WTC11 (cell line): ENCODE measurements around the gene TRIOBP. TPM values are rescaled to one million over a fixed set of nuclear protein-coding genes. Genes with fewer than 3 reads are reported as not detected.
A peak's percentile ranks its signal among the peaks of the same experiment; 100 is the strongest.

Source experiments
- ATAC-seq: fragments of 200-7000 bp; cut with Tn5 transposase; 2 replicates; pipeline ENCODE4 v1.10.0; 2021; ENCODE audit warnings: mild to moderate bottlenecking, moderate library complexity
- CTCF ChIA-PET: fragments of 300-600 bp; sonication (Branson Sonifier 250); formaldehyde crosslinking; loops from one replicate; lab custom pipeline; 2021; ENCODE audit warnings: antibody characterized with exemption; lab: Charles Lee
- POLR2A ChIA-PET: fragments of 350-600 bp; sonication (Branson Sonifier 250); formaldehyde crosslinking; loops from one replicate; lab custom pipeline; 2021; ENCODE audit warnings: antibody characterized with exemption; lab: Charles Lee
- DNase-seq: peaks from one replicate; pipeline ENCODE4 v3.0.0; 2021; ENCODE audit warnings: low spot score
- H3K27ac Mint-ChIP-seq: 2 replicates; pipeline ENCODE4 v1.8.0; 2021; ENCODE audit warnings: mixed read lengths
- H3K27me3 Mint-ChIP-seq: 2 replicates; pipeline ENCODE4 v1.8.0; 2021; ENCODE audit warnings: low read depth, mild to moderate bottlenecking, moderate library complexity, mixed read lengths
- H3K36me3 Mint-ChIP-seq: 2 replicates; pipeline ENCODE4 v1.8.0; 2021; ENCODE audit warnings: mixed read lengths
- H3K4me1 Mint-ChIP-seq: 2 replicates; pipeline ENCODE4 v1.8.0; 2022; ENCODE audit warnings: mixed read lengths
- H3K4me3 Mint-ChIP-seq: 2 replicates; pipeline ENCODE4 v1.8.0; 2021; ENCODE audit warnings: mild to moderate bottlenecking, moderate library complexity, mixed read lengths
- H3K9me3 Mint-ChIP-seq: 2 replicates; pipeline ENCODE4 v1.8.0; 2021; ENCODE audit warnings: mixed read lengths
- ETV6 ChIP-seq: sonication (generic); formaldehyde crosslinking; IDR thresholded peaks from 2 replicates; pipeline ENCODE4 v1.8.1; 2022; ENCODE audit warnings: mild to moderate bottlenecking, missing genetic modification reagents
- FOXK1 ChIP-seq: sonication (generic); formaldehyde crosslinking; IDR thresholded peaks from 2 replicates; pipeline ENCODE4 v1.8.0; 2022; ENCODE audit warnings: mild to moderate bottlenecking, moderate library complexity, missing genetic modification reagents
- FOXP1 ChIP-seq: sonication (generic); formaldehyde crosslinking; IDR thresholded peaks from 2 replicates; pipeline ENCODE4 v1.8.0; 2022; ENCODE audit warnings: missing genetic modification reagents, mild to moderate bottlenecking, moderate library complexity, borderline replicate concordance
- GABPB1 ChIP-seq: sonication (generic); formaldehyde crosslinking; IDR thresholded peaks from 2 replicates; pipeline ENCODE4 v1.8.1; 2023; ENCODE audit warnings: mild to moderate bottlenecking, missing genetic modification reagents
- HMGXB4 ChIP-seq: sonication (generic); formaldehyde crosslinking; IDR thresholded peaks from 2 replicates; pipeline ENCODE4 v1.8.1; 2023; ENCODE audit warnings: mild to moderate bottlenecking, moderate library complexity, missing genetic modification reagents
- IRF1 ChIP-seq: sonication (generic); formaldehyde crosslinking; IDR thresholded peaks from 2 replicates; pipeline ENCODE4 v1.8.0; 2023; ENCODE audit warnings: missing genetic modification reagents
- JUN ChIP-seq: sonication (generic); formaldehyde crosslinking; IDR thresholded peaks from 2 replicates; pipeline ENCODE4 v1.8.0; 2023; ENCODE audit warnings: mild to moderate bottlenecking, missing genetic modification reagents
- MYBL2 ChIP-seq: sonication (generic); formaldehyde crosslinking; IDR thresholded peaks from 2 replicates; pipeline ENCODE4 v1.8.1; 2023; ENCODE audit warnings: mild to moderate bottlenecking, moderate library complexity, missing genetic modification reagents
- SOX15 ChIP-seq: fragments of 250-450 bp; sonication (Bioruptor Pico); IDR thresholded peaks from 2 replicates; pipeline ENCODE4 v1.9.0; 2021; ENCODE audit warnings: mild to moderate bottlenecking
- SP1 ChIP-seq: sonication (generic); formaldehyde crosslinking; conservative IDR thresholded peaks from 2 replicates; pipeline ENCODE4 v1.8.1; 2022; ENCODE audit warnings: missing genetic modification reagents
- TCF7 ChIP-seq: sonication (generic); formaldehyde crosslinking; IDR thresholded peaks from 2 replicates; pipeline ENCODE4 v1.8.0; 2022; ENCODE audit warnings: mild to moderate bottlenecking, low read depth, missing genetic modification reagents, moderate library complexity
- TEAD4 ChIP-seq: sonication (generic); formaldehyde crosslinking; IDR thresholded peaks from 2 replicates; pipeline ENCODE4 v1.8.0; 2022; ENCODE audit warnings: mild to moderate bottlenecking, missing genetic modification reagents
- ZNF121 ChIP-seq: sonication (generic); formaldehyde crosslinking; IDR thresholded peaks from 2 replicates; pipeline ENCODE4 v1.8.0; 2023; ENCODE audit warnings: missing genetic modification reagents
- ZNF219 ChIP-seq: sonication (generic); formaldehyde crosslinking; IDR thresholded peaks from 2 replicates; pipeline ENCODE4 v1.8.0; 2023; ENCODE audit warnings: missing genetic modification reagents, mild to moderate bottlenecking, borderline replicate concordance
- total RNA-seq: library from RNA; stranded (reverse); gene quantifications from 3 replicates; pipeline ENCODE4 v1.2.3, GENCODE V29; 2021
- TF ChIP-seq, protein P1 (sequence below): fragments of 250-450 bp; sonication (Bioruptor Pico); conservative IDR thresholded peaks from 2 replicates; pipeline ENCODE4 v1.9.0; 2021; ENCODE audit warnings: mild to moderate bottlenecking
- TF ChIP-seq, protein P2 (sequence below): sonication (generic); formaldehyde crosslinking; IDR thresholded peaks from 2 replicates; pipeline ENCODE4 v1.8.1; 2022; ENCODE audit warnings: mild to moderate bottlenecking, moderate library complexity, missing genetic modification reagents
- TF ChIP-seq, protein P3 (sequence below): sonication (generic); formaldehyde crosslinking; IDR thresholded peaks from 2 replicates; pipeline ENCODE4 v1.8.0; 2023; ENCODE audit warnings: missing genetic modification reagents, mild to moderate bottlenecking, borderline replicate concordance
- TF ChIP-seq, protein P4 (sequence below): sonication (generic); formaldehyde crosslinking; IDR thresholded peaks from 2 replicates; pipeline ENCODE4 v1.8.0; 2023; ENCODE audit warnings: mild to moderate bottlenecking, missing genetic modification reagents

Gene TRIOBP
- total RNA-seq, 1 experiment from 2014 or later: 54.0 TPM

GRCh38 chr22:37804352-37804880 lies 107.6 kb downstream of the TRIOBP start:
- H3K9me3 Mint-ChIP-seq: no peaks in the 10 kb centered on the region
- no peak for ATAC-seq
- peaks cover 80% of the 10 kb centered on the region for H3K27me3 Mint-ChIP-seq
- DNase-seq: no peak
- no peak overlapping the region for H3K27ac Mint-ChIP-seq
- H3K4me1 Mint-ChIP-seq: peaks cover 41% of the 10 kb centered on the region
- CTCF ChIA-PET: interaction anchor here (0.6 to 2.7 kb wide), 4 partner anchors 13 to 115 kb away, joined by 3 to 10 read pairs (median 5); no protein-coding TSS in a partner anchor
- peak overlapping the region; percentile 81 for H3K4me3 Mint-ChIP-seq
- TF ChIP-seq ZNF219 (CRISPR knock-in tag) (0 out of 2 replicates have a peak, but pooled peaks have one; percentile 5), TEAD4 (CRISPR knock-in tag) (no peak)
- no peaks in the 10 kb centered on the region for H3K36me3 Mint-ChIP-seq
- POLR2A ChIA-PET: interaction anchor here (0.5 to 1.6 kb wide), 5 partner anchors 13 to 129 kb away, joined by 3 to 6 read pairs (median 4); partner anchors contain the start of genes ANKRD54 and LGALS1

DNA sequence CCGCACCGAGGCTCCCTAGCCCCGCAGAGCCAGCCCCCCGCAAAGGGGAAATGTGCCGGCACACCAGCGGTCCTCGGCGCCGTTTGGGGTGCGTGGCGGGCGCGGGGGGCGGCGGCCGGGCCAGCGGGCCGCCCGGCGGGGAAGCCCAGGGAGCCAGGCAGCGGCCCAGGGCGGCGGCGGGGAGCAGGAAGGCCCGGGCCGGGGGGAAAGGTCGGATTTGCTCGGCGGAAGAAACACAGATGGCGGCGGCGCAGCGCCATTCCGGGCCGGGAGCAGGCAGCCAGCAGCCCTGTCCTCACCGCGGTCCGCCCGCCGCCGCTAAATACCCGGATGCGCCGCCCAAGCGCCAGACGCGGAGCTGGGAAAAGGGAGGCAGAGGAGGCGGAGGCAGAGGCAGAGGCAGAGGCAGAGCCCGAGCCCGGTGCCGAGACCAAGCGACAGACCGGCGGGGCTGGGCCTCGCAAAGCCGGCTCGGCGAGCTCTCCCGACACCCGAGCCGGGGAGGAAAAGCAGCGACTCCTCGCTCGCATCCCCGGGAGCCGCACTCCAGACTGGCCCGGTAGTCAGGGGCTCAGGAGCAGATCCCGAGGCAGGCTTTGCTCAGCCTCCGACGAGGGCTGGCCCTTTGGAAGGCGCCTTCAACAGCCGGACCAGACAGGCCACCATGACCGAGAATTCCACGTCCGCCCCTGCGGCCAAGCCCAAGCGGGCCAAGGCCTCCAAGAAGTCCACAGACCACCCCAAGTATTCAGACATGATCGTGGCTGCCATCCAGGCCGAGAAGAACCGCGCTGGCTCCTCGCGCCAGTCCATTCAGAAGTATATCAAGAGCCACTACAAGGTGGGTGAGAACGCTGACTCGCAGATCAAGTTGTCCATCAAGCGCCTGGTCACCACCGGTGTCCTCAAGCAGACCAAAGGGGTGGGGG lies 108.3 kb downstream of the TRIOBP start:
- Mint-ChIP-seq H3K9me3 (no peaks in the 10 kb centered on the region), H3K27ac (peak overlapping the region; percentile 12; the same call in 1 of the 2 replicates), H3K36me3 (no peaks in the 10 kb centered on the region), H3K4me1 (peaks cover 41% of the 10 kb centered on the region), H3K27me3 (peaks cover 77% of the 10 kb centered on the region), H3K4me3 (peak overlapping the region; percentile 84)
- ATAC-seq (peak; percentile 1; the same call in 1 of the 2 replicates), DNase-seq (peak; percentile 85)
- ChIA-PET POLR2A (interaction anchor here (0.6 to 1.6 kb wide), 5 partner anchors 13 to 130 kb away, joined by 3 to 6 read pairs (median 5); partner anchors contain the start of genes ANKRD54 and LGALS1), CTCF (interaction anchor here (0.8 to 1.1 kb wide), 2 partner anchors 12 to 203 kb away, joined by 3 to 5 read pairs; no protein-coding TSS in a partner anchor)
- TF ChIP-seq FOXK1: peak; percentile 20; the same call in 1 of the 2 replicates
- TF ChIP-seq HMGXB4 (CRISPR knock-in tag): peak; percentile 93
- peak; percentile 75 for TF ChIP-seq FOXP1
- TF ChIP-seq GABPB1 (CRISPR knock-in tag): peak; percentile 66
- TF ChIP-seq, protein P1, sequence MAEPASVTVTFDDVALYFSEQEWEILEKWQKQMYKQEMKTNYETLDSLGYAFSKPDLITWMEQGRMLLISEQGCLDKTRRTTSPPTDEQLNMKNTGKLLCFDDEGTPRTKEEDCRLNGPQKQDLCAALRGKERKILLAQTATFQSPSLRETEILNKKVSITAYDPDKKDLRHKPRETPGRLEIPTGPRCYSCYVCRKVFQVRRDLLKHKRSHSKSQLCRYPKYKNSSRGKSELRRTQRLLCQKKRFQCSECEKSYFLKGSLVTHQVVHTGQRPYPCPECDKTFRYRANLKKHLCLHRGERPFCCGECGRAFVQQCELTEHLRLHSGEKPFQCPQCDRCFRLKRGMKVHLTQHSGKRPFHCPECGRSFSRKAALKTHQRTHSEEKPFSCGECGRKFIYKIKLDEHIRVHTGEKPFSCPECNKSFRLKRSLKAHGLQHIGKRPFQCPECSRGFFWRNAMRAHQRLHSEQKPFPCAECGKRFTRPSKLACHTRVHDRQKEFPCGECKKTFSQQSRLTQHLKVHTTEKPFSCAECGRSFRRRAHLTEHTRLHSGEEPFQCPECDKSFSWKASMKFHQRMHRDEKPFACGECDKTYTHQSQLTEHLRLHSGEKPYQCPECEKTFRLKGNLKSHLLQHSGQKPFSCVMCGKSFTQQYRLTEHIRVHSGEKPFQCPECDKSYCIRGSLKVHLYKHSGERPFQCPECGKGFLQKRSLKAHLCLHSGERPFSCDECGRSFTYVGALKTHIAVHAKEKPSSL (CRISPR knock-in tag): no peak
- peak; percentile 60 for TF ChIP-seq SP1 (CRISPR knock-in tag)
- TF ChIP-seq ZNF121 (CRISPR knock-in tag): no peak
- TF ChIP-seq ETV6 (CRISPR knock-in tag): 0 out of 2 replicates have a peak, but pooled peaks have one; percentile 23
- TF ChIP-seq TCF7: 0 out of 2 replicates have a peak, but pooled peaks have one; percentile 52
- no peak for TF ChIP-seq IRF1 (CRISPR knock-in tag)
- 0 out of 2 replicates have a peak, but pooled peaks have one; percentile 54 for TF ChIP-seq MYBL2
- TF ChIP-seq, protein P2, sequence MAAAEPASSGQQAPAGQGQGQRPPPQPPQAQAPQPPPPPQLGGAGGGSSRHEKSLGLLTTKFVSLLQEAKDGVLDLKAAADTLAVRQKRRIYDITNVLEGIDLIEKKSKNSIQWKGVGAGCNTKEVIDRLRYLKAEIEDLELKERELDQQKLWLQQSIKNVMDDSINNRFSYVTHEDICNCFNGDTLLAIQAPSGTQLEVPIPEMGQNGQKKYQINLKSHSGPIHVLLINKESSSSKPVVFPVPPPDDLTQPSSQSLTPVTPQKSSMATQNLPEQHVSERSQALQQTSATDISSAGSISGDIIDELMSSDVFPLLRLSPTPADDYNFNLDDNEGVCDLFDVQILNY (CRISPR knock-in tag): peak; percentile 46; the same call in 1 of the 2 replicates
- TF ChIP-seq, protein P3, sequence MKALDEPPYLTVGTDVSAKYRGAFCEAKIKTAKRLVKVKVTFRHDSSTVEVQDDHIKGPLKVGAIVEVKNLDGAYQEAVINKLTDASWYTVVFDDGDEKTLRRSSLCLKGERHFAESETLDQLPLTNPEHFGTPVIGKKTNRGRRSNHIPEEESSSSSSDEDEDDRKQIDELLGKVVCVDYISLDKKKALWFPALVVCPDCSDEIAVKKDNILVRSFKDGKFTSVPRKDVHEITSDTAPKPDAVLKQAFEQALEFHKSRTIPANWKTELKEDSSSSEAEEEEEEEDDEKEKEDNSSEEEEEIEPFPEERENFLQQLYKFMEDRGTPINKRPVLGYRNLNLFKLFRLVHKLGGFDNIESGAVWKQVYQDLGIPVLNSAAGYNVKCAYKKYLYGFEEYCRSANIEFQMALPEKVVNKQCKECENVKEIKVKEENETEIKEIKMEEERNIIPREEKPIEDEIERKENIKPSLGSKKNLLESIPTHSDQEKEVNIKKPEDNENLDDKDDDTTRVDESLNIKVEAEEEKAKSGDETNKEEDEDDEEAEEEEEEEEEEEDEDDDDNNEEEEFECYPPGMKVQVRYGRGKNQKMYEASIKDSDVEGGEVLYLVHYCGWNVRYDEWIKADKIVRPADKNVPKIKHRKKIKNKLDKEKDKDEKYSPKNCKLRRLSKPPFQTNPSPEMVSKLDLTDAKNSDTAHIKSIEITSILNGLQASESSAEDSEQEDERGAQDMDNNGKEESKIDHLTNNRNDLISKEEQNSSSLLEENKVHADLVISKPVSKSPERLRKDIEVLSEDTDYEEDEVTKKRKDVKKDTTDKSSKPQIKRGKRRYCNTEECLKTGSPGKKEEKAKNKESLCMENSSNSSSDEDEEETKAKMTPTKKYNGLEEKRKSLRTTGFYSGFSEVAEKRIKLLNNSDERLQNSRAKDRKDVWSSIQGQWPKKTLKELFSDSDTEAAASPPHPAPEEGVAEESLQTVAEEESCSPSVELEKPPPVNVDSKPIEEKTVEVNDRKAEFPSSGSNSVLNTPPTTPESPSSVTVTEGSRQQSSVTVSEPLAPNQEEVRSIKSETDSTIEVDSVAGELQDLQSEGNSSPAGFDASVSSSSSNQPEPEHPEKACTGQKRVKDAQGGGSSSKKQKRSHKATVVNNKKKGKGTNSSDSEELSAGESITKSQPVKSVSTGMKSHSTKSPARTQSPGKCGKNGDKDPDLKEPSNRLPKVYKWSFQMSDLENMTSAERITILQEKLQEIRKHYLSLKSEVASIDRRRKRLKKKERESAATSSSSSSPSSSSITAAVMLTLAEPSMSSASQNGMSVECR (CRISPR knock-in tag): peak; percentile 23; the same call in 1 of the 2 replicates
- TF ChIP-seq JUN (CRISPR knock-in tag): no peak
- TF ChIP-seq SOX15: no peak
- TF ChIP-seq, protein P4, sequence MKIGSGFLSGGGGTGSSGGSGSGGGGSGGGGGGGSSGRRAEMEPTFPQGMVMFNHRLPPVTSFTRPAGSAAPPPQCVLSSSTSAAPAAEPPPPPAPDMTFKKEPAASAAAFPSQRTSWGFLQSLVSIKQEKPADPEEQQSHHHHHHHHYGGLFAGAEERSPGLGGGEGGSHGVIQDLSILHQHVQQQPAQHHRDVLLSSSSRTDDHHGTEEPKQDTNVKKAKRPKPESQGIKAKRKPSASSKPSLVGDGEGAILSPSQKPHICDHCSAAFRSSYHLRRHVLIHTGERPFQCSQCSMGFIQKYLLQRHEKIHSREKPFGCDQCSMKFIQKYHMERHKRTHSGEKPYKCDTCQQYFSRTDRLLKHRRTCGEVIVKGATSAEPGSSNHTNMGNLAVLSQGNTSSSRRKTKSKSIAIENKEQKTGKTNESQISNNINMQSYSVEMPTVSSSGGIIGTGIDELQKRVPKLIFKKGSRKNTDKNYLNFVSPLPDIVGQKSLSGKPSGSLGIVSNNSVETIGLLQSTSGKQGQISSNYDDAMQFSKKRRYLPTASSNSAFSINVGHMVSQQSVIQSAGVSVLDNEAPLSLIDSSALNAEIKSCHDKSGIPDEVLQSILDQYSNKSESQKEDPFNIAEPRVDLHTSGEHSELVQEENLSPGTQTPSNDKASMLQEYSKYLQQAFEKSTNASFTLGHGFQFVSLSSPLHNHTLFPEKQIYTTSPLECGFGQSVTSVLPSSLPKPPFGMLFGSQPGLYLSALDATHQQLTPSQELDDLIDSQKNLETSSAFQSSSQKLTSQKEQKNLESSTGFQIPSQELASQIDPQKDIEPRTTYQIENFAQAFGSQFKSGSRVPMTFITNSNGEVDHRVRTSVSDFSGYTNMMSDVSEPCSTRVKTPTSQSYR (CRISPR knock-in tag): 0 out of 2 replicates have a peak, but pooled peaks have one; percentile 32
